Kidney tubule cell (primary cell): Measurements from ENCODE around the gene NIPAL1.
"Not testable (repeated sequence)": the region's sequence is repeated elsewhere in the genome, so short reads cannot be mapped to it uniquely, and the experiment has no call there.

Experiments used
- DNase-seq: peaks from one replicate; pipeline ENCODE4 v3.0.0-alpha.2; 2018; ENCODE audit warnings: low spot score

NIPAL1 gene

GRCh38 chr4:48016141-48017107 lies at the start of gene NIPAL1, which contains the start of gene CNGA1:
Gene NIPAL1, plus strand, starts transcription at chr4:48016772. Its CDS starts 68 bp downstream, at chr4:48016840.
Gene CNGA1, minus strand, starts transcription at chr4:48016681. Its CDS starts 63,992 bp downstream, at chr4:47952689.
- DNase-seq, result peak; percentile 89

- DNase-seq, result no peak
These were observed 47.7 kb upstream of the NIPAL1 start for GRCh38 chr4:47968847-47969246.

- no peak for DNase-seq
These were observed 44.4 kb upstream of the NIPAL1 start for GRCh38 chr4:47972181-47972580.

- no peak for DNase-seq
These were observed 43.9 kb upstream of the NIPAL1 start for GRCh38 chr4:47972721-47973120.

GRCh38 chr4:47974566-47974965 lies 42.0 kb upstream of the NIPAL1 start:
- no peak for DNase-seq

- DNase-seq, result no peak
These were observed 26.4 kb upstream of the NIPAL1 start for GRCh38 chr4:47990145-47990544.

- DNase-seq, result not testable (repeated sequence)
These were observed 24.1 kb upstream of the NIPAL1 start for GRCh38 chr4:47992475-47992874.

- no peak for DNase-seq
These were observed 20.6 kb upstream of the NIPAL1 start for GRCh38 chr4:47996021-47996420.

- no peak for DNase-seq
These were observed 14.3 kb upstream of the NIPAL1 start for GRCh38 chr4:48002267-48002666.

- DNase-seq, result peak; percentile 16
These were observed 13.0 kb upstream of the NIPAL1 start for GRCh38 chr4:48003568-48003967.

GRCh38 chr4:48005781-48006180 lies 10.8 kb upstream of the NIPAL1 start:
- DNase-seq, result no peak

GRCh38 chr4:48008021-48008596 lies 8.5 kb upstream of the NIPAL1 start:
- DNase-seq, result peak; percentile 13

GRCh38 chr4:48010906-48011305 lies 5.7 kb upstream of the NIPAL1 start:
- DNase-seq, result not testable (repeated sequence)

GRCh38 chr4:48011722-48012121 lies 4.8 kb upstream of the NIPAL1 start:
- no peak for DNase-seq

- no peak for DNase-seq
These were observed 3.7 kb upstream of the NIPAL1 start for GRCh38 chr4:48012824-48013223.

- DNase-seq, result no peak
These were observed 1.4 kb upstream of the NIPAL1 start for GRCh38 chr4:48015216-48015615.

GRCh38 chr4:48015678-48016077 lies 894 bp upstream of the NIPAL1 start:
- DNase-seq, result no peak

- peak; percentile 88 for DNase-seq
These were observed 568 bp downstream of the NIPAL1 start for GRCh38 chr4:48017108-48017571.

- DNase-seq, result no peak
These were observed 1.5 kb downstream of the NIPAL1 start for GRCh38 chr4:48018112-48018511.

- no peak for DNase-seq
These were observed 4.5 kb downstream of the NIPAL1 start for GRCh38 chr4:48021100-48021499.

GRCh38 chr4:48022192-48022799 lies 5.7 kb downstream of the NIPAL1 start:
- no peak for DNase-seq

- no peak for DNase-seq
These were observed 8.0 kb downstream of the NIPAL1 start for GRCh38 chr4:48024522-48024921.

GRCh38 chr4:48025005-48025404 lies 8.4 kb downstream of the NIPAL1 start:
- no peak for DNase-seq
